Activated CD4-positive, CD25-positive, alpha-beta regulatory T cell (primary cell): ENCODE measurements around the gene PIAS4.

Experiments used
- DNase-seq, 4 experiments: peaks; one replicate each; lab custom pipeline; 2025; lab: John Stamatoyannopoulos, UW

Gene PIAS4

DNA sequence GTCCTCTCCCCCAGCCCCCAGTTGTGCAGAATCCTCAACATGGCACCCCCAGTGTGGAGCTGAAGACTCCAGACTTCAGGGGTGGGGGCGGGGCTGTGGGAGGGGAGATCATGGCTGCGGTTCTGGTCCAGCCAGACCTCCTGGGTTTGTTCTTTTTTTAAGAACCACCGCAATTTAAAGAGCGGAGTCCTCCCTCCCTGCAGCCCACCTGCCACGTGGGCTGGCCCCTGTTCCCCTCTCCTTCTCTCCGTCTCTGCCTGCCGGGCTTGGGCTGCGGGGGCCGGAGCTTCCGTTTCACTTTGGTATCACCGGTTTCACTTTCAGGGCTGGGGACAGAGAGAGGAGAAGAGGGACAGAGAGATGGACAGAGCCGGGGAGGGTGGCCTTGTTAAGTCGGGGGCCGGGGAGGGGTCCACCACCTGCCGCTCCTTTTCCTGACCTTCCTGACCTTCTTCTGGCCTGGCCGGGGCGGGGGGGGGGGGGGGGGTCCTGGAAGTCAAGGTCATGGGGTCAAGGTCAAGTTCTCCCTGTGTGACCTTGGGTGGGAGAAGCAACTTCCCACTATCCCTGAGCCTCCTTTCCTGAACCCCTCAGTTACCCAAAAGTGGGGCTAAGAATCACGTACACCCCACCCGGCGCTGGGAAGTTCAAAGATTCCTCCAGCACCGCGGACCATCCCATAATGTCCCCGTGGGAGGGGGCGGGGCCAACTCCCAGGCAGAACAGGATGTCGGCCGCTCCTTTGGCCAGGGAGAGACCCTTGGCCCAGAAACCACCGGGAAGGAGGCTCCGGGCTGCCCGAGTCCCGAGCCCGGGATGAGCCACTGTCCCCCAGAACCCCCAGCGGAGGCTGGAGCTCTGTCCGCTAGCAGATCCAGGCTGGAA, 70.5 kb downstream of the PIAS4 start:
- peak in 1 of 4 experiments; percentile 32 for DNase-seq

DNA sequence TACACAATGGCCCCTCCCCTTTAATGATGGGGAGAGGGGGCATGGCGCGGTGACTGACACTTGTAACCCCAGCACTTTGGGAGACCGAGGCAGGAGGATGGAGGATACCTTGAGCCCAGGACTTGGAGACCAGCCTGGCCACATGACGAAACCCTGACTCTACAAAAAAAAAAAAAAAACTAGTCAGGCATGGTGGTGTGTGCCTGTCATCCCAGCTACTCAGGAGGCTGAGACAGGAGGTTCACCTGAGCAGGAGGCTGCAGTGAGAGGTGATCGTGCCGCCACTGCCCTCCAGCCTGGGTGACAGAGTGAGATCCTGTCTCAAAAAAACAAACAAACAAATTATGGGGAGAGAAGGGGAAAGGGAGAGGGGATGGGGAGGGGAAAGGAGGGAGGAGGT, 72.9 kb downstream of the PIAS4 start:
- no peak for DNase-seq

GRCh38 chr19:4081441-4082129, 74.0 kb downstream of the PIAS4 start:
- no peak for DNase-seq

DNA sequence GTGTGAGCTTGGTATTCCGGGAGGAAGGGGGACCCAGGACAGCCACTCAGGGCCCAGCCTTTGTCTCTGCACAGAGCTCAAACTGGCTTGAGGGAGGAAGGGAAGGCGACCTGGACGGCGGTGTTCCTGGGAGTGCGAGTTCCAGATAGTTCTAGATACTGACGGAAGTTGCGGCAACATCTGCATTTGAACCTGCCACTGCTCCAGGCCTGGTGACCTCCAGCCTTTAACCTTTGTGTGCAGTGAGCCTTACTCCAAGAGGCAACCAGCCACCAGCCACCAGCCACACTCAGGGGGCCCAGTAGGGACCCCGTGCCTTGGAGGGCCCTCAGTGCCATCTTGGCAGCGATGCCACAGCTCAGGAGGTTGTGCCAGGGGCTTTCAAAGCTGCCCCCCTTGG, 74.6 kb downstream of the PIAS4 start:
- no peak for DNase-seq

- no peak for DNase-seq
Observed at GRCh38 chr19:4083677-4084546, 76.4 kb downstream of the PIAS4 start.

DNA sequence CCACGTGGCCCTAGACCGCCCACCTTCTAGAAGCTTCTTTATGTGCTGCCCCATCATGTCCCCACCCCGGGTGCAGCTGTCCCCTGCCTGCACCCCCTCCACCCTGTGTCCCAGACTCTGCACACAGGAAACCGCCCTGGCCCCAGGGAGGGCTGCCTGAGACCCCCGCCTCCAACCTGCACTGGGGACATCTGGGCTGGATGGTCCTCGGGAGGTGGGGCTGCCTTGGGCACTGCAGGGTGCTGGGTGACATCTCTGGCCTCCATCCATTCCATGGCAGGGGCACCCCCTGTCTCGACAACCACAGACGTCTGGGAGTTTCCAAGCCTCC, 77.0 kb downstream of the PIAS4 start:
- no peak for DNase-seq

GRCh38 chr19:4086411-4086867, 78.9 kb downstream of the PIAS4 start:
- DNase-seq = no peak

- DNase-seq = no peak
Observed at GRCh38 chr19:4087787-4088679, 80.5 kb downstream of the PIAS4 start.

DNA sequence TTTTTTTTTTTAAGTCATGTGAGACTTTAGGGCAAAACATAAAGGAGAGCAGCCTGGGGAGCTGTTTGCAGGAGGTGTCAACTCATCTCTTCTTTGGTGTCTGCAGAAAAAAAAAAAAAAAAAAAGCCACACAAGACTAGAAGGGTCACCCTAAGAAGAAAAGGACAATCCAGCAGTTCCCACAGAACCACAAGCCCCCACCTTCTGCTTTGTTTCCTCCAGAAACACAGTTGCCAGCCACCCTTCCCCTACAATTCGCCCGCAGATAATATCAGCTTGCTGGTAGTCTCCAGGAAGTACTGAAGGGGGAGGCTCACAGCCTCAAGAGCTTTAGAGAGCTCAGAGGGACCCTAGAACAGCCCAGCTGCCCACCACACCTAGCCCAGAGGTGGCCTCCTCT, 81.4 kb downstream of the PIAS4 start:
- DNase-seq = no peak
